ENCODE data around the gene CEP170. TPM values are rescaled to one million over a fixed set of nuclear protein-coding genes. Genes with fewer than 3 reads are reported as not detected.

Gene CEP170
- total and polyA plus RNA-seq, 10 of the 15 experiments (the other 5 are each of a cell fraction or from before 2014, with no cell fraction given) = 15.0 to 67.3 (median 40.2) TPM

GRCh38 chr1:243255791-243256512 is 871 bp upstream of the CEP170 start, which contains the start of gene SDCCAG8:
Gene SDCCAG8, plus strand, starts transcription at chr1:243256041. Its CDS starts 133 bp downstream, at chr1:243256174.
- CTCF ChIA-PET = interaction anchor here (0.6 to 2.0 kb wide), 8 partner anchors 9 to 87 kb away, joined by 3 to 7 read pairs (median 4); no protein-coding TSS in a partner anchor
- peaks cover 5% of the 10 kb centered on the region; the same call in 1 of the 2 replicates for H3K4me1 ChIP-seq (ENCODE audit: control insufficient read depth, insufficient read depth, low read length)
- ATAC-seq (peak; percentile 82), FAIRE-seq (peak; percentile 96), DNase-seq (ENCODE audit: low read depth, low spot score) (peak; percentile 99)
- no peaks in the 10 kb centered on the region for H3K27me3 ChIP-seq (replicated peaks in 1 of 2; ENCODE audit: control insufficient read depth in 2 of 2, insufficient read depth in 2 of 2, low read length in 1 of 2)
- SMC1A ChIA-PET (ENCODE audit: uncharacterized antibody, unreplicated experiment) = interaction anchor here (0.6 to 6.0 kb wide), 12 partner anchors 9 to 160 kb away, joined by 3 to 43 read pairs (median 4); no protein-coding TSS in a partner anchor
- peaks cover 61% of the 10 kb centered on the region for H3K79me2 ChIP-seq (ENCODE audit: control insufficient read depth, insufficient read depth, low read length)
- no peaks in the 10 kb centered on the region for H3K36me3 ChIP-seq (ENCODE audit: control insufficient read depth in 2 of 2, insufficient read depth in 2 of 2, low read length in 1 of 2)
- H3K27ac ChIP-seq (ENCODE audit: control insufficient read depth, insufficient read depth) = peak within 1 kb of the TSS; percentile 95
- H3K4me3 ChIP-seq = peak within 1 kb of the TSS; percentile 74
- POLR2A ChIA-PET = interaction anchor here (0.9 to 3.9 kb wide), 8 partner anchors 9 to 154 kb away, joined by 3 to 30 read pairs (median 4); no protein-coding TSS in a partner anchor
- peak within 1 kb of the TSS; percentile 89 for H3K9ac ChIP-seq (ENCODE audit: control insufficient read depth, insufficient read depth, low read length)
- H3K9me3 ChIP-seq (replicated peaks; ENCODE audit: control insufficient read depth, insufficient read depth, low read length) = no peaks in the 10 kb centered on the region
- in situ Hi-C loops (cut with MboI) = no loop called here
- 2% methylated on average over 25 of the region's 32 CpGs for WGBS (ENCODE audit: insufficient coverage, insufficient replicate concordance, low lambda C conversion rate, missing lambda C conversion rate)
- no peaks in the 10 kb centered on the region for H4K20me1 ChIP-seq (ENCODE audit: control insufficient read depth, insufficient read depth)
- H2AFZ ChIP-seq (ENCODE audit: control insufficient read depth, low read depth, low read length) = peak within 1 kb of the TSS; percentile 99
- RAD21 ChIA-PET (ENCODE audit: unreplicated experiment) = interaction anchor here (1.0 to 3.0 kb wide), 10 partner anchors 9 to 792 kb away, joined by 3 to 39 read pairs (median 4); no protein-coding TSS in a partner anchor
- intact Hi-C loops (cut with micrococcal nuclease; ENCODE audit: unreplicated experiment) = loop anchor here (2.0 to 5.0 kb wide), 2 partner anchors 59 to 1196 kb away; partner anchors contain the start of gene ADSS2
- peak within 1 kb of the TSS; percentile 79 for H3K4me2 ChIP-seq (ENCODE audit: control insufficient read depth, insufficient read depth)
- BruUV-seq (replicated peaks) = TSS peak; percentile 79
- TF ChIP-seq EZH2 (IDR thresholded peaks at IDR 0.05; ENCODE audit: borderline replicate concordance, control insufficient read depth, low read depth, low read length) (no peak), HDGF (IDR thresholded peaks at IDR 0.05) (no peak), ZNF274 (IDR thresholded peaks at IDR 0.05; ENCODE audit: insufficient read depth, insufficient read length) (no peak), TCF3 (IDR thresholded peaks at IDR 0.05; ENCODE audit: borderline replicate concordance, insufficient read depth, low read depth, low read length) (no peak), BHLHE40 (IDR thresholded peaks at IDR 0.05; ENCODE audit: borderline replicate concordance in 1 of 2, low read depth in 2 of 2, low read length in 1 of 2) (peak in 1 of 2 experiments; percentile 31; a peak in 2 of 4 replicates), NFIC (IDR thresholded peaks at IDR 0.05; ENCODE audit: low read depth, low read length) (no peak), SRF (IDR thresholded peaks at IDR 0.05; ENCODE audit: low read depth in 2 of 2, low read length in 2 of 2) (no peak), SP1 (IDR thresholded peaks at IDR 0.05; ENCODE audit: low read depth, low read length) (no peak), NBN (IDR thresholded peaks at IDR 0.05) (peak; percentile 56), REST (IDR thresholded peaks at IDR 0.05; ENCODE audit: low read depth, low read length) (no peak), POLR2AphosphoS5 (IDR thresholded peaks at IDR 0.05; ENCODE audit: low read length) (peak; percentile 75), SMAD5 (IDR thresholded peaks at IDR 0.05; ENCODE audit: low read depth) (peak; percentile 82; the same call in 1 of the 2 replicates), ZNF687 (IDR thresholded peaks at IDR 0.05) (peak; percentile 45), CBFB (IDR thresholded peaks at IDR 0.05; ENCODE audit: low read depth) (0 out of 2 replicates have a peak, but pooled peaks have one; percentile 50)
